Measurements from ENCODE around the gene SCFD2. TPM values are rescaled to one million over a fixed set of nuclear protein-coding genes. Genes with fewer than 3 reads are reported as not detected.

The SCFD2 gene
- total and polyA plus RNA-seq, 2 of the 8 experiments (the other 6 are each of a cell fraction or from before 2014, with no cell fraction given), result 6.2 to 10.2 TPM

- Histone ChIP-seq H3K79me1 (ENCODE audit: low read depth, low read length) (no peaks in the 10 kb centered on the region), H3K23ac (ENCODE audit: insufficient read length) (no peak overlapping the region), H3K4me1 (replicated peaks in 1 of 4; ENCODE audit: control insufficient read depth in 3 of 4, insufficient read depth in 4 of 4, low read length in 3 of 4) (peaks cover 0 to 7% (median 2%) of the 10 kb centered on the region in 4 experiments; a peak in 2 of 7 replicates), H2BK5ac (ENCODE audit: low read depth, low read length) (no peak overlapping the region), H3K4me2 (ENCODE audit: insufficient read depth in 1 of 2, low read depth in 2 of 2, low read length in 2 of 2) (no peak overlapping the region), H2BK15ac (ENCODE audit: low read length) (no peak overlapping the region), H3K4ac (replicated peaks; ENCODE audit: insufficient read length, low read depth, low read length) (no peak overlapping the region), H3K4me3 (ENCODE audit: extremely low read depth in 1 of 4, insufficient read depth in 2 of 4, low read depth in 3 of 4, low read length in 4 of 4) (no peak overlapping the region), H2AFZ (ENCODE audit: low read length) (no peak overlapping the region), H3K9me3 (ENCODE audit: insufficient read depth in 2 of 2, low read depth in 1 of 2, low read length in 1 of 2) (no peaks in the 10 kb centered on the region), H3K56ac (replicated peaks; ENCODE audit: insufficient read length, low read depth, low read length) (no peak overlapping the region), H3K14ac (ENCODE audit: insufficient read length) (no peak overlapping the region), H3K27ac (ENCODE audit: low read depth, low read length) (no peak overlapping the region), H4K8ac (ENCODE audit: extremely low read depth, insufficient read depth, low read length) (no peak overlapping the region), H4K5ac (ENCODE audit: insufficient read length, low read depth, low read length) (no peak overlapping the region), H4K91ac (replicated peaks; ENCODE audit: insufficient read length, low read length) (no peak overlapping the region), H3K79me2 (ENCODE audit: control insufficient read depth in 1 of 2, insufficient read depth in 2 of 2, low read length in 2 of 2) (no peaks in the 10 kb centered on the region), H2AK5ac (ENCODE audit: low read depth, low read length) (no peak overlapping the region), H3K23me2 (ENCODE audit: low read depth, low read length) (no peaks in the 10 kb centered on the region), H3K9ac (replicated peaks in 1 of 4; ENCODE audit: extremely low read depth in 1 of 4, low read depth in 3 of 4, low read length in 3 of 4) (no peak overlapping the region), H3K18ac (ENCODE audit: extremely low read depth, low read length) (no peak overlapping the region), H2BK12ac (ENCODE audit: low read depth, low read length) (no peak overlapping the region), H3K36me3 (ENCODE audit: control insufficient read depth in 2 of 4, insufficient read depth in 4 of 4, low read length in 3 of 4) (no peaks in the 10 kb centered on the region), H3K27me3 (replicated peaks in 1 of 4; ENCODE audit: control insufficient read depth in 3 of 4, extremely low read depth in 1 of 4, insufficient read depth in 3 of 4, low read length in 3 of 4) (no peaks in the 10 kb centered on the region), H2BK20ac (ENCODE audit: low read length) (no peak overlapping the region), H2BK120ac (replicated peaks; ENCODE audit: low read depth, low read length) (no peak overlapping the region), H4K20me1 (replicated peaks in 1 of 2; ENCODE audit: control insufficient read depth in 1 of 2, insufficient read depth in 2 of 2, low read length in 2 of 2) (no peaks in the 10 kb centered on the region)
- POLR2A ChIA-PET (ENCODE audit: partially characterized antibody), result no interaction called here
- FAIRE-seq (no peak), DNase-seq (ENCODE audit: low read depth in 1 of 2, low spot score in 2 of 2) (no peak)
- CTCF ChIA-PET (ENCODE audit: partially characterized antibody), result interaction anchor here (1.1 kb wide), 1 partner anchor 9 kb away, joined by 3 read pairs; no protein-coding TSS in a partner anchor
- 85% methylated on average over 2 of the region's 2 CpGs; no CpG with 5 or more reads in 1 of the 2 experiments for WGBS, 2 experiments (ENCODE audit: extremely low coverage in 1 of 2, insufficient coverage in 1 of 2, insufficient read length in 1 of 2, insufficient replicate concordance in 2 of 2, low coverage in 1 of 2, low lambda C conversion rate in 2 of 2, missing lambda C conversion rate in 1 of 2)
- TF ChIP-seq CTBP2 (IDR thresholded peaks at IDR 0.05; ENCODE audit: borderline replicate concordance, insufficient read depth, insufficient read length, low read length) (no peak), ZNF274 (IDR thresholded peaks at IDR 0.05; ENCODE audit: borderline replicate concordance, extremely low read depth, low read length) (no peak), POLR2AphosphoS5 (IDR thresholded peaks at IDR 0.05; ENCODE audit: low read depth, low read length) (no peak), TAF7 (optimal IDR thresholded peaks at IDR 0.05; ENCODE audit: borderline replicate concordance, low read depth, low read length) (no peak), CEBPB (IDR thresholded peaks at IDR 0.05; ENCODE audit: low read depth, low read length) (no peak), RNF2 (IDR thresholded peaks at IDR 0.05; ENCODE audit: borderline replicate concordance, low read depth, low read length, missing control alignments, poor library complexity, severe bottlenecking) (no peak), SIN3A (conservative IDR thresholded peaks at IDR 0.05 in 1 of 2, IDR thresholded peaks at IDR 0.05 in 1 of 2; ENCODE audit: low read depth in 1 of 2, low read length in 2 of 2) (no peak), SAP30 (IDR thresholded peaks at IDR 0.05; ENCODE audit: insufficient read depth, insufficient replicate concordance, low read length) (no peak), JUND (IDR thresholded peaks at IDR 0.05; ENCODE audit: low read length) (no peak), POLR2A (IDR thresholded peaks at IDR 0.05; ENCODE audit: control extremely low read depth in 1 of 2, low read depth in 2 of 2, low read length in 2 of 2) (no peak), ASH2L (IDR thresholded peaks at IDR 0.05; ENCODE audit: low read length) (no peak), EZH2 (IDR thresholded peaks at IDR 0.05; ENCODE audit: low read depth, low read length, severe bottlenecking) (no peak), TCF12 (IDR thresholded peaks at IDR 0.05; ENCODE audit: low read depth, low read length) (no peak), GTF2F1 (IDR thresholded peaks at IDR 0.05; ENCODE audit: borderline replicate concordance, low read depth, low read length) (no peak), NRF1 (IDR thresholded peaks at IDR 0.05; ENCODE audit: low read depth, low read length) (no peak)
These were observed 446.4 kb downstream of the SCFD2 start for GRCh38 chr4:52919461-52919860.

Data from H1 (cell line).